PC-9 (cell line): ENCODE data around the gene LRP2. TPM values are rescaled to one million over a fixed set of nuclear protein-coding genes. Genes with fewer than 3 reads are reported as not detected.

Source experiments
- BruUV-seq: library from RNA; stranded (reverse); fragments of 400-500 nt; replicated peaks from 2 replicates; lab custom pipeline; 2021; lab: Mats Ljungman, UMichigan
- CTCF ChIA-PET: fragments of 300-600 bp; sonication (Branson Sonifier 250); formaldehyde crosslinking; loops from one replicate; lab custom pipeline; 2022; ENCODE audit warnings: antibody characterized with exemption; lab: Charles Lee
- POLR2A ChIA-PET: fragments of 300-600 bp; sonication (Branson Sonifier 250); formaldehyde crosslinking; loops from one replicate; lab custom pipeline; 2022; ENCODE audit warnings: antibody characterized with exemption; ENCODE audit not compliant: unreplicated experiment; lab: Charles Lee
- DNase-seq, 2 experiments: peaks; one replicate each; pipeline versions ENCODE4 v3.0.0 to v3.0.0-alpha.2; 2015 to 2022; ENCODE audit warnings: mixed read lengths in 1 of 2
- H2AFZ ChIP-seq: fragments of 200-600 bp; sonication (generic); 2 replicates; pipeline ENCODE4 v1.8.1; 2017; ENCODE audit warnings: antibody characterized with exemption
- H3F3A ChIP-seq: fragments of 200-600 bp; sonication (generic); 2 replicates; pipeline ENCODE4 v1.8.1; 2017; ENCODE audit warnings: antibody characterized with exemption, mild to moderate bottlenecking, low read depth; ENCODE audit not compliant: insufficient read depth
- H3K27ac ChIP-seq: fragments of 200-600 bp; sonication (generic); 2 replicates; pipeline ENCODE4 v1.6.1; 2016; ENCODE audit warnings: mixed run types
- H3K27me3 ChIP-seq: fragments of 200-600 bp; sonication (generic); 2 replicates; pipeline ENCODE4 v1.6.1; 2016; ENCODE audit warnings: low read depth, mixed run types; ENCODE audit not compliant: insufficient read depth
- H3K36me3 ChIP-seq: fragments of 200-600 bp; sonication (generic); 2 replicates; pipeline ENCODE4 v1.6.1; 2016; ENCODE audit warnings: low read depth, mixed run types
- H3K4me1 ChIP-seq: fragments of 200-600 bp; sonication (generic); replicated peaks from 2 replicates; pipeline ENCODE4 v1.6.1; 2016; ENCODE audit warnings: mixed run types; ENCODE audit not compliant: insufficient read depth
- H3K4me2 ChIP-seq: fragments of 200-600 bp; sonication (generic); 2 replicates; pipeline ENCODE4 v1.6.1; 2017; ENCODE audit warnings: mixed run types
- H3K4me3 ChIP-seq: fragments of 200-600 bp; sonication (generic); 2 replicates; pipeline ENCODE4 v1.6.1; 2016; ENCODE audit warnings: mixed run types
- H3K79me2 ChIP-seq: fragments of 200-600 bp; sonication (generic); 2 replicates; pipeline ENCODE4 v1.6.1; 2017; ENCODE audit warnings: low read depth, mixed run types
- H3K9me2 ChIP-seq: fragments of 200-600 bp; sonication (generic); 2 replicates; pipeline ENCODE4 v1.8.1; 2017; ENCODE audit warnings: mild to moderate bottlenecking; ENCODE audit not compliant: insufficient read depth
- H3K9me3 ChIP-seq: fragments of 200-600 bp; sonication (generic); 2 replicates; pipeline ENCODE4 v1.8.1; 2016; ENCODE audit warnings: low read depth; ENCODE audit not compliant: insufficient read depth
- H4K20me1 ChIP-seq: fragments of 200-600 bp; sonication (generic); 2 replicates; pipeline ENCODE4 v1.8.1; 2017; ENCODE audit not compliant: insufficient read depth
- CTCF ChIP-seq: fragments of 200-600 bp; sonication (generic); conservative IDR thresholded peaks from 2 replicates; pipeline ENCODE4 v1.6.1; 2017; ENCODE audit warnings: mixed run types, antibody characterized with exemption, mild to moderate bottlenecking, moderate library complexity
- EZH2 ChIP-seq: fragments of 200-600 bp; sonication (generic); IDR thresholded peaks from 2 replicates; pipeline ENCODE4 v1.8.0; 2017; ENCODE audit warnings: antibody characterized with exemption, low read depth
- intact Hi-C: fragments of 100-400 bp; cut with micrococcal nuclease; formaldehyde crosslinking; loops from one replicate; pipeline ENCODE4 v1.10.0; 2022; ENCODE audit not compliant: unreplicated experiment
- total RNA-seq: library from RNA; stranded (reverse); gene quantifications from 2 replicates; pipeline ENCODE4 v1.2.3, GENCODE V29; 2021

LRP2 gene
- total RNA-seq, 1 experiment from 2014 or later, result not detected

- no peak overlapping the region for H2AFZ ChIP-seq
- no peak for DNase-seq
Measured at GRCh38 chr2:169361706-169362117, 622 bp downstream of the LRP2 start.

GRCh38 chr2:169360984-169361705 lies 1.2 kb downstream of the LRP2 start:
- Histone ChIP-seq H3K79me2 (no peaks in the 10 kb centered on the region), H3F3A (no peaks in the 10 kb centered on the region), H3K9me3 (no peaks in the 10 kb centered on the region), H3K27ac (no peak overlapping the region), H3K27me3 (peaks cover 14% of the 10 kb centered on the region), H3K4me2 (no peak overlapping the region), H3K4me3 (no peak overlapping the region), H3K36me3 (no peaks in the 10 kb centered on the region), H2AFZ (no peak overlapping the region), H3K4me1 (no peaks in the 10 kb centered on the region; the same call in 1 of the 2 replicates), H3K9me2 (no peaks in the 10 kb centered on the region), H4K20me1 (no peaks in the 10 kb centered on the region)
- no peak for DNase-seq
- no TSS peak for BruUV-seq
- POLR2A ChIA-PET, result no interaction called here
- CTCF ChIA-PET, result no interaction called here
- TF ChIP-seq EZH2 (no peak), CTCF (no peak)
- intact Hi-C loops, result no loop called here

More at GRCh38 chr2:169361706-169362117, 622 bp downstream of the LRP2 start:
- BruUV-seq, result no TSS peak
- ChIA-PET CTCF (no interaction called here), POLR2A (no interaction called here)
- H3K4me2 ChIP-seq, result no peak overlapping the region
- H3K36me3 ChIP-seq, result no peaks in the 10 kb centered on the region
- no peaks in the 10 kb centered on the region for H3K9me3 ChIP-seq
- no peak for TF ChIP-seq CTCF
- TF ChIP-seq EZH2, result no peak
- intact Hi-C loops, result no loop called here
- no peak overlapping the region for H3K4me3 ChIP-seq
- H3K27ac ChIP-seq, result no peak overlapping the region
- H4K20me1 ChIP-seq, result no peaks in the 10 kb centered on the region
- H3K9me2 ChIP-seq, result no peaks in the 10 kb centered on the region
- no peaks in the 10 kb centered on the region; the same call in 1 of the 2 replicates for H3K4me1 ChIP-seq
- H3F3A ChIP-seq, result no peaks in the 10 kb centered on the region
- H3K79me2 ChIP-seq, result no peaks in the 10 kb centered on the region
- peaks cover 14% of the 10 kb centered on the region for H3K27me3 ChIP-seq

GRCh38 chr2:169358016-169358415 lies 4.3 kb downstream of the LRP2 start:
- peaks cover 5% of the 10 kb centered on the region for H3K27me3 ChIP-seq
- H3K27ac ChIP-seq, result no peak overlapping the region
- BruUV-seq, result no TSS peak
- no peaks in the 10 kb centered on the region for H3K4me1 ChIP-seq
- H3K4me3 ChIP-seq, result no peak overlapping the region
- no peak overlapping the region for H2AFZ ChIP-seq
- ChIA-PET CTCF (no interaction called here), POLR2A (no interaction called here)
- H4K20me1 ChIP-seq, result no peaks in the 10 kb centered on the region
- no peaks in the 10 kb centered on the region for H3K79me2 ChIP-seq
- no peaks in the 10 kb centered on the region for H3K9me2 ChIP-seq
- DNase-seq, result no peak
- intact Hi-C loops, result no loop called here
- H3K36me3 ChIP-seq, result no peaks in the 10 kb centered on the region
- no peak overlapping the region for H3K4me2 ChIP-seq
- no peak for TF ChIP-seq CTCF
- TF ChIP-seq EZH2, result no peak
- H3F3A ChIP-seq, result no peaks in the 10 kb centered on the region
- H3K9me3 ChIP-seq, result no peaks in the 10 kb centered on the region
